Stimulated activated naive CD8-positive, alpha-beta T cell treated with anti-CD3 and anti-CD28 coated beads, Interleukin-15, Interleukin-2, amounts not matched to agents 100 ng/mL and 50 ng/mL, for 24 hours (primary cell): Measurements from ENCODE around the gene CLDN5.
A peak's percentile ranks its signal among the peaks of the same experiment; 100 is the strongest.
"Not testable (repeated sequence)": the region's sequence is repeated elsewhere in the genome, so short reads cannot be mapped to it uniquely, and the experiment has no call there.

Experiments
- H3K27ac Mint-ChIP-seq: one replicate; pipeline ENCODE4 v1.8.0; 2021; ENCODE audit warnings: mild to moderate bottlenecking, mixed read lengths
- H3K27me3 Mint-ChIP-seq: one replicate; pipeline ENCODE4 v1.8.0; 2021; ENCODE audit warnings: mixed read lengths
- H3K36me3 Mint-ChIP-seq: one replicate; pipeline ENCODE4 v1.8.0; 2021; ENCODE audit warnings: low read depth, mixed read lengths
- H3K4me1 Mint-ChIP-seq: one replicate; pipeline ENCODE4 v1.8.0; 2021; ENCODE audit warnings: low read depth, mixed read lengths
- H3K4me3 Mint-ChIP-seq: one replicate; pipeline ENCODE4 v1.8.0; 2021; ENCODE audit warnings: mild to moderate bottlenecking, mixed read lengths
- H3K9me3 Mint-ChIP-seq: one replicate; pipeline ENCODE4 v1.8.0; 2021; ENCODE audit warnings: mixed read lengths

CLDN5 gene

DNA sequence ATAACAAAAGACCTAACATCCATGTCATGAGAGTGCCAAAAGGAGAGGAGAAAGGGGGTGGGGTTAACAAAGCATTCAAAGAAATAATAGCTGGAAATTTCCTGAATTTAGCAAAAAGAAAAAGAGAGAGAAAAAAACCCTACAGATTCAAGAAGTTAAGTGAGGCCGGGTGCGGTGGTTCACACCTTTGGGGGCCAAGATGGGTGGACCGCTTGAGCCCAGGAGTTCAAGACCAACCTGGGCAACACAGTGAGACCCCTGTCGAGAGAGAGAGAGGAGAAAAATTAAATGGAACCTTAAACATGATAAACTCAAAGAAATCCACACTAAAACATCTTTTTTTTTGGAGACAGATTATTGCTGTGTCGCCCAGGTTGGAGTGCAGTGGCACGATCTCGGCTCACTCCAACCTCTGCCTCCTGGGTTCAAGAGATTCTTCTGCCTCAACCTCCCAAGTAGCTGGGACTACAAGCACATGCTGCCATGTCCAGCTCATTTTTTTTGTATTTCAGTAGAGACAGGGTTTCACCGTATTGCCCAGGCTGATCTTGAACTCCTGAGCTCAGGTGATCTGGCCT, 8.9 kb upstream of the CLDN5 start:
- Mint-ChIP-seq H3K27ac (no peak overlapping the region), H3K27me3 (peaks cover 13% of the 10 kb centered on the region), H3K4me3 (no peak overlapping the region)

GRCh38 chr22:19531327-19531726, 7.1 kb upstream of the CLDN5 start:
- H3K4me3 Mint-ChIP-seq, H3K9me3 Mint-ChIP-seq, H3K36me3 Mint-ChIP-seq, H3K4me1 Mint-ChIP-seq, H3K27ac Mint-ChIP-seq: not testable (repeated sequence)
- H3K27me3 Mint-ChIP-seq, result peaks cover 17% of the 10 kb centered on the region

More for the DNA sequence above, 8.9 kb upstream of the CLDN5 start:
- Mint-ChIP-seq H3K9me3 (no peaks in the 10 kb centered on the region), H3K36me3 (no peaks in the 10 kb centered on the region), H3K4me1 (no peaks in the 10 kb centered on the region)

GRCh38 chr22:19530751-19531150, 6.5 kb upstream of the CLDN5 start:
- Mint-ChIP-seq H3K9me3 (no peaks in the 10 kb centered on the region), H3K4me1 (no peaks in the 10 kb centered on the region), H3K27ac (no peak overlapping the region), H3K4me3 (no peak overlapping the region), H3K36me3 (no peaks in the 10 kb centered on the region), H3K27me3 (peaks cover 22% of the 10 kb centered on the region)

DNA sequence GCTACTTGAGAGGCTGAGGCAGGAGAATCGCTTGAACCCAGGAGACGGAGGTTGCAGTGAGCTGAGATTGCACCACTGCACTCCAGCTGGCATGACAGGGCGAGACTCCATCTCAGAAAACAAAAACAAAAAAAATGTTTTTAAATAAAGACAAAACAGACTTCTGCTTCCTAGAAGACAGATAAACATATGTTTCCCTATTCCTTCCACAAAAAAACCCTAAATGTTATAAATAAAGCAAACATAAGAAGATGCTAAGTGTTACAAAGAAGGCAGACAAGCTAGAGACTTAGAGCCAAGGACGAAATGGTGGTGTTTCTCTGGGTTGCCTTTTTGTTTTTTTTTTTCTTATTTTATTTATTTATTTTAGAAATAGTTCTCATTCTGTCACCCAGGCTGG, 5.6 kb upstream of the CLDN5 start:
- H3K27me3 Mint-ChIP-seq, result peaks cover 25% of the 10 kb centered on the region
- H3K9me3 Mint-ChIP-seq, result no peaks in the 10 kb centered on the region
- no peaks in the 10 kb centered on the region for H3K36me3 Mint-ChIP-seq
- no peak overlapping the region for H3K27ac Mint-ChIP-seq
- no peak overlapping the region for H3K4me3 Mint-ChIP-seq
- peaks cover 2% of the 10 kb centered on the region for H3K4me1 Mint-ChIP-seq

DNA sequence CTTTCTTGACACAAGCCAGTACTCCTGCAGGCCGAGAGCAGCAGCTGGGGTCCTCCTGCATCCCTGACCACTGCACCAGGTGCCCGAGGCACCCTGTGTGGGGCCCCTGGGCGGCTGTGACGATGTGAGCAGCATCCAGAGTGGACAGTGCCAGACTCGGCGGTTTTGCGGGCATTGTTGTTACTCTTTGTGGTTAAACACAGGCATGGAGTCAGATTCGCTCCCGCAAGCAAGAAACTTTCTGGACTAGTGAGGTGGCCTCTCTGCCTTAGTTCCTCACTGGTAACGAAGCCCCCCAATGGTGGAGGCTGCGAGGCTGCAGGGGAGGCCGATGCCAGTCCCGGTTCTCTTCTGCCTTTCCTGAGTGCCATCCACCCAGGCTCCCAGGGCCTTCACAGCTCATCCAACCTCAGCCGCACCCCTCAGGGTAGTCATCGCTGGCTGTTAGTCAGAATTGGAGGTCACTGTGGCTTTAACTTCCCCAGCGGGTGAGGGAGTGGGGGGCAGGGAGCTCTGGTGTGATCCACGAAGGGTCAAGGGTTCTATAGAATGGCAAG, 3.7 kb upstream of the CLDN5 start:
- H3K4me1 Mint-ChIP-seq, result peaks cover 12% of the 10 kb centered on the region
- peaks cover 30% of the 10 kb centered on the region for H3K27me3 Mint-ChIP-seq
- no peak overlapping the region for H3K27ac Mint-ChIP-seq
- H3K36me3 Mint-ChIP-seq, result no peaks in the 10 kb centered on the region
- H3K9me3 Mint-ChIP-seq, result no peaks in the 10 kb centered on the region
- H3K4me3 Mint-ChIP-seq, result no peak overlapping the region

- H3K4me1 Mint-ChIP-seq, result peaks cover 15% of the 10 kb centered on the region
- no peak overlapping the region for H3K4me3 Mint-ChIP-seq
- peaks cover 31% of the 10 kb centered on the region for H3K27me3 Mint-ChIP-seq
- H3K27ac Mint-ChIP-seq, result no peak overlapping the region
- no peaks in the 10 kb centered on the region for H3K9me3 Mint-ChIP-seq
- no peaks in the 10 kb centered on the region for H3K36me3 Mint-ChIP-seq
Observed at GRCh38 chr22:19527321-19527721, 3.1 kb upstream of the CLDN5 start.

DNA sequence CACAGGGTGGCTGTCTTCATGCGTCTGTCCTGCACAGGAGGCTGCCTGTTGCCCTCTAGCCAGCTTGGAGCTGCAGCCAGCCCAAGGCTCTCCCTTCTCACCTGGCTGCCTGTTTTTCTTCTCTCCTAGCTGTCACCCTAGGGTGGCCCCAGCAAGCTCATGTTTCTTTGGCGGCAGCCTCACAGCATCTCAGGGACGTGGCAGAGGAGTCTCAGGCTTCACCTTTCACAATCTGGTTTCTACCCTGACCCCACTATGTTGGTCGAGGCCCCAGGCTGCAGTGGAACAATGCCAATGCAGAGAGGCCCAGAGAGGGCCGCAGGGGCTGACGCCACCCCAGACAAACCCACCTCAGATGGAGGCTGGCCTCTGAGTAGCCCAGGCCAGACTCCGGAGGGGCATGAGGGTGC, 2.5 kb upstream of the CLDN5 start:
- Mint-ChIP-seq H3K9me3 (no peaks in the 10 kb centered on the region), H3K36me3 (peaks cover 4% of the 10 kb centered on the region), H3K27ac (no peak overlapping the region), H3K4me3 (no peak overlapping the region), H3K4me1 (peaks cover 15% of the 10 kb centered on the region), H3K27me3 (peaks cover 31% of the 10 kb centered on the region)

DNA sequence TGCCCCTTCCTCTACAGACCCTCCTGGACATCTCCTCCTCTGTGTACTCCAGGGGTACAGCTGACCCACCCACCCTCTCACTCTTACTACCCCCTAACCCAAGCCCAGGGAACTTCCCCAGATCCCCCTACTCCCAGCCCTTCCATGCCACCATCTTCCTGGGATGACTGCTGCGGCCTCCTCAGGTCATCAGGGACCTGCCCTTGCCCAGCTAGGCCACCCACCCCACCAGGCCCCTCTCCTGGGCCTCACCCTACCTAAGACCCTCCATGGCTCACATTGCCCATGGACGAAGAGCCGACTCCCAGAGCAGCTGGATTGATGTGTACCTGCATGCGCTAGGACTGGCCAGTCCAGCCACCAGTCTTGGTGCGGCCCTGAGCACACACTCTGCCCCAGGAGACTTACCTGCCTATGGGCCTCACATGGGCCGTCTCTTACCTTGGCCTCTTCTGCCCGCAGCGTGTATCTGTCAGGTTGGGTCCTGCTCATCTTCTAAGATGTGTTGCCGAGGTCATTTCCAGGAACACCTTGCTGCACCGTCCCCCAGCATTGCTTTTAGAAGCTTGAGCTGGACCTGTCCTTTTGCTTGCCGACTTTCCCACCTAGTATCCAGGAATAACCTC, 2.0 kb upstream of the CLDN5 start:
- H3K27me3 Mint-ChIP-seq, result peaks cover 31% of the 10 kb centered on the region
- H3K9me3 Mint-ChIP-seq, result no peaks in the 10 kb centered on the region
- peaks cover 15% of the 10 kb centered on the region for H3K4me1 Mint-ChIP-seq
- H3K36me3 Mint-ChIP-seq, result peaks cover 5% of the 10 kb centered on the region
- H3K27ac Mint-ChIP-seq, result no peak overlapping the region
- no peak overlapping the region for H3K4me3 Mint-ChIP-seq

- H3K4me1 Mint-ChIP-seq, result peaks cover 15% of the 10 kb centered on the region
- no peak overlapping the region for H3K4me3 Mint-ChIP-seq
- H3K36me3 Mint-ChIP-seq, result peaks cover 7% of the 10 kb centered on the region
- no peak overlapping the region for H3K27ac Mint-ChIP-seq
- H3K9me3 Mint-ChIP-seq, result no peaks in the 10 kb centered on the region
- peaks cover 31% of the 10 kb centered on the region for H3K27me3 Mint-ChIP-seq
Observed at GRCh38 chr22:19525666-19526065, 1.5 kb upstream of the CLDN5 start.

DNA sequence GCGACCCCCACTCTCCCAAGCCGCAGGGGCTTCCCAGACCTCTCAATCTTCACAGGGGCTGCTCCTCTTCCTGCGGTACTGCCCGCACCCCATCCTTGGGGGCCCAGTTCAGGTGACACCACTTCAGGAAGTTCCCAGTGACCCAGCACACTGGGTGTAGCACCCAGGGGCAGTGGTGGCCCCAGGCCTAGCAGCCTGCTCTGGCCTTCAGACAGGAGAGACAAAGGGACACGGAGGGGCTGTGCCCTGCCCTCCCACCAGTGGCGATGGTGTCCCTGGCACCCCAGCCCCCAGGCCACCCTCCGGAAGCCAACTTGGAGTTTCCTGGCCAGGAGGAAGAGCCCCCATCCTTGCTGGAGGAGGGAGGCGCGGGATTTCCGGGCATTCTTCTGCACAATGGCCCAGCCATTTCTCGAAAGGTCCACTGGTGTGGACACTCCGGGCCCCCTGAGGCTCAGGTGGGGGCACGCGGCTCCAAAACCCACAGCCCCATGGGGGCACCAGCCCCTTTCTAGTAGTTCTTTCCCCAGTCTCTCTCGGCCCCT, 978 bp upstream of the CLDN5 start:
- peak overlapping the region; percentile 18 for H3K4me3 Mint-ChIP-seq
- H3K27ac Mint-ChIP-seq, result no peak overlapping the region
- peaks cover 15% of the 10 kb centered on the region for H3K4me1 Mint-ChIP-seq
- no peaks in the 10 kb centered on the region for H3K9me3 Mint-ChIP-seq
- H3K36me3 Mint-ChIP-seq, result peaks cover 10% of the 10 kb centered on the region
- peaks cover 31% of the 10 kb centered on the region for H3K27me3 Mint-ChIP-seq

DNA sequence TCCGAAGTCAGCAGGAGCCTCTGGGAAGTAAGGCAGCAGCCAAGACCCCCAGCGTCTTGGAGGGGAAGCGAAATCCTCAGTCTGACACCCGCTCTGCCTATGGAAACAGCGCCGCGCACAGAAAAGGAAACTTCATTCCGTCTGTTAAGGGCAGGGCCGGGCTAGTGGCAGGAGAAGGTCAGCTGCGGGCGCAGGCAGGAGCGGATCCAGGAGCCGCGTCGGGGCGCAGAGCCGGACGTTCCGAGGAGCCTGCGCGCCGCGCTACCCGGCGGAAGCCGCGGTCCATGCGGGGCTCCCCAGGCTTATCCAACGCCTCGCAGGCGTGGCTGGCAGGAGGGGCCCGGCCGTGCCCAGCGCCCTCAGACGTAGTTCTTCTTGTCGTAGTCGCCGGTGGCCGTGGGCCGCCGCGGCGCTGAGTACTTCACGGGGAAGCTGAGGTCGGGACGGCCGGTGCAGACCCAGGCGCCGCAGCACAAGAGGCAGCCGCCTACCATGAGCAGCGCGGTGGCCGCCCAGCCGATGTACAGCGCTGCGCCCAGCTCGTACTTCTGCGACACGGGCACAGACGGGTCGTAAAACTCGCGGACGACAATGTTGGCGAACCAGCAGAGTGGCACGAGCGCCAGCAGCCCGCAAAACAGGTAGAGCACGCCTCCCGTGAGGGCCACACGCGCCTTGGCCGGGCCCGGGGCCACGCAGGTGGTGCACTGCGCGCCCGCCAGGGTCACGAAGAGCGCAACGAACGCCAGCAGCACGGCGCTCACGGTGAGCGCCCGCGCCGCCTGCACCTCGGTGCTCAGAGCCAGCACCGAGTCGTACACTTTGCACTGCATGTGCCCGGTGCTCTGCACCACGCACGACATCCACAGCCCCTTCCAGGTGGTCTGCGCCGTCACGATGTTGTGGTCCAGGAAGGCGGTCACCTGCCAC, 705 bp downstream of the CLDN5 start:
- no peak overlapping the region for H3K27ac Mint-ChIP-seq
- H3K9me3 Mint-ChIP-seq, result no peaks in the 10 kb centered on the region
- H3K36me3 Mint-ChIP-seq, result peaks cover 10% of the 10 kb centered on the region
- H3K4me3 Mint-ChIP-seq, result no peak overlapping the region
- peaks cover 31% of the 10 kb centered on the region for H3K27me3 Mint-ChIP-seq
- H3K4me1 Mint-ChIP-seq, result peaks cover 15% of the 10 kb centered on the region

DNA sequence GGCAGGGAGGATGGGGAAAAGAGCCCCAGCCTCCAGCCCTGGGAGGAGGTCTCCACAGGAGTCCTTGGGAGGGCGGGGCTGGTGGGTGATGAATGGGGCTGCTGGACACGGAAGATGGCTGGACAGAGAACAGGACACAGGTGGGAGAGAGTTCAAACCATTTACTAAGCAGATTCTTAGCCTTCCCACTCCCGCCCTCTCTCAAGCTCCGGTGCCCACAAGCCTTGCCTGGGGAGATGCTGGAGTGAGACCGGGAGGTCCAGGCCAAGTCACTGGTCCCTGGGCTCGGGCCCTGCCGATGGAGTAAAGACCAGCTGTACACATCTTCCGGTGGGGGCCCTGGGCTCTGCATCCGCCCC, 1.4 kb downstream of the CLDN5 start:
- H3K4me3 Mint-ChIP-seq, result no peak overlapping the region
- H3K27ac Mint-ChIP-seq, result no peak overlapping the region
- H3K9me3 Mint-ChIP-seq, result no peaks in the 10 kb centered on the region

GRCh38 chr22:19522190-19522880, 1.9 kb downstream of the CLDN5 start:
- no peak overlapping the region for H3K4me3 Mint-ChIP-seq
- peaks cover 15% of the 10 kb centered on the region for H3K4me1 Mint-ChIP-seq
- H3K9me3 Mint-ChIP-seq, result no peaks in the 10 kb centered on the region
- no peak overlapping the region for H3K27ac Mint-ChIP-seq
- peaks cover 15% of the 10 kb centered on the region for H3K36me3 Mint-ChIP-seq
- peaks cover 31% of the 10 kb centered on the region for H3K27me3 Mint-ChIP-seq

More for the DNA sequence above, 1.4 kb downstream of the CLDN5 start:
- Mint-ChIP-seq H3K4me1 (peaks cover 15% of the 10 kb centered on the region), H3K36me3 (peaks cover 10% of the 10 kb centered on the region), H3K27me3 (peaks cover 31% of the 10 kb centered on the region)

DNA sequence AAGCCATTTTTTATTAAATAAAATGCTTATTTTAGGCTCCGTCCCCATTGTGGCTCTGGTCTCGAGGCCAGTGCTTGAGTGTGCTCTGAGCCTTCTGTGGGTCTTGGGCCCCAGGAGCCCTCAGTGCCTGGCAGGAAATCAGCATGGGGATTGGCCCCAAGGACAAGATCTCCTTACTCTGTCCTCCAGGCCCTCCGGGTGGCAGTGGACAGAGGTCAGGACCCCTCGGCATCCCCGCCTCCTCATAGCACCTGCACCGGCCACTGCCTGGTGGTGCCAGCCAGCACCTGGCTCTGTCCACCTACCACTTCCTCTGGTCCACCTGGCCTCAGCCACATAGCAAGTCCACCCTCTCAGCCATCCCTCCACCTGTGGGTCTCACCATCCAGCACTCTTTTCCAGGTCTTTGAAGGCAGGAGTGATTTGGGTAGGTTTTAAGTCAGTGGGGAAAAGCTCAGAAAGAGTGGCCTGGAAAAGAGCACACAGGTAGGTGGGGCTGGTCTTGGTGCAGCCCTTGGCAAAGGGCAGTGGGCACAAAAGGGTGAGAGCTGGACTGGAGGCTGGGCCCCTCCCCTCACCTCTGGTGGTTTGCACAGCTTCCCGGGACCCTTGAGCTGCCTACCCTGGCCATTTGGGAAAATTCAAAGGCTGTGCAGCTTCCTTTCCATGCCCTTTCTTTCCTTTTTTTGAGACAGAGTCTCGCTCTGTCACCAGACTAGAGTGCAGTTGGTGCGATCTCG, 3.5 kb downstream of the CLDN5 start:
- H3K36me3 Mint-ChIP-seq, result peaks cover 20% of the 10 kb centered on the region
- H3K4me1 Mint-ChIP-seq, result peaks cover 15% of the 10 kb centered on the region
- peaks cover 21% of the 10 kb centered on the region for H3K27me3 Mint-ChIP-seq
- no peaks in the 10 kb centered on the region for H3K9me3 Mint-ChIP-seq
- H3K27ac Mint-ChIP-seq, result no peak overlapping the region
- no peak overlapping the region for H3K4me3 Mint-ChIP-seq
